Lung (tissue), 16 donors: ENCODE results near the gene SCYGR4. TPM values are rescaled to one million over a fixed set of nuclear protein-coding genes. Genes with fewer than 3 reads are reported as not detected.

Experiments
- ATAC-seq: fragments of 200-7000 bp; cut with Tn5 transposase; one replicate; pipeline ENCODE4 v1.9.1; 2020; ENCODE audit warnings: moderate number of reproducible peaks; ENCODE audit not compliant: insufficient read depth, low FRiP score
- DNase-seq, 3 donors: peaks; one replicate each; pipeline ENCODE4 v3.0.0-alpha.2; 2013 to 2017
- H3K27ac ChIP-seq, 2 donors: one replicate each; pipeline ENCODE4 v1.5.1; 2013; ENCODE audit warnings: mild to moderate bottlenecking in 2 of 2, moderate library complexity in 2 of 2, control low read depth in 1 of 2, inconsistent platforms in 1 of 2, low read depth in 1 of 2, low read length in 1 of 2
- H3K27me3 ChIP-seq, 3 donors: one replicate each; pipeline ENCODE4 v1.5.1; 2013; ENCODE audit warnings: low read length in 2 of 3; ENCODE audit not compliant: control insufficient read depth in 3 of 3, insufficient read depth in 3 of 3
- H3K36me3 ChIP-seq, 4 donors: one replicate each; pipeline ENCODE4 v1.5.1; 2013; ENCODE audit warnings: low read length in 4 of 4, mild to moderate bottlenecking in 1 of 4, moderate library complexity in 1 of 4; ENCODE audit not compliant: control insufficient read depth in 4 of 4, insufficient read depth in 4 of 4
- H3K4me1 ChIP-seq, 5 donors: one replicate each; pipeline ENCODE4 v1.5.1; 2013; ENCODE audit warnings: low read length in 5 of 5, mild to moderate bottlenecking in 2 of 5, moderate library complexity in 1 of 5; ENCODE audit not compliant: control insufficient read depth in 5 of 5, insufficient read depth in 5 of 5
- H3K4me3 ChIP-seq: one replicate; pipeline ENCODE4 v1.5.1; 2013; ENCODE audit warnings: mild to moderate bottlenecking, control low read depth, moderate library complexity
- H3K9ac ChIP-seq, 2 donors: one replicate each; pipeline ENCODE4 v1.5.1; 2013; ENCODE audit warnings: low read length in 2 of 2, control low read depth in 1 of 2; ENCODE audit not compliant: insufficient read depth in 1 of 2
- H3K9me3 ChIP-seq, 4 donors: one replicate each; pipeline ENCODE4 v1.5.1; 2013; ENCODE audit warnings: low read length in 3 of 4, mild to moderate bottlenecking in 1 of 4, moderate library complexity in 1 of 4; ENCODE audit not compliant: control insufficient read depth in 4 of 4, insufficient read depth in 3 of 4
- CTCF ChIP-seq: IDR thresholded peaks from 2 replicates; pipeline ENCODE4 v1.5.1; 2012; ENCODE audit warnings: mild to moderate bottlenecking; ENCODE audit errors: control extremely low read depth, extremely low read depth
- WGBS, 2 donors: extraction: QIAGEN DNeasy Blood & Tissue Kit; methylation state at CpG; one replicate each; pipeline ENCODE4 v1.1.7; 2013; 5-methylcytosine and 5-hydroxymethylcytosine counted together
- long read RNA-seq, 5 donors: transcript quantifications; one replicate each; lab custom pipeline, GENCODE V29; 2026
- polyA plus RNA-seq, 2 donors: library from polyadenylated mRNA; stranded (reverse); fragments of 200-250 nt; gene quantifications; one replicate each; pipeline ENCODE4 v1.2.1, GENCODE V29; 2013
- total RNA-seq, 2 donors: library from RNA; depleted of rRNA in 1 of 2; stranded (reverse); fragments of >200 nt in 1 of 2; gene quantifications; one replicate each; pipeline ENCODE4 v1.2.1, GENCODE V29; 2014 to 2021
- donor health status: control.
- donor health status: control.
- donor health status: Bipolar disorder and iron deficiency.
- donor health status: healthy.
- donor health status: DM: yes; HTN: yes; CAD: no.

The SCYGR4 gene
- total RNA-seq (not detected), polyA plus RNA-seq (not detected)
- long read RNA-seq, donor 1, result 0 reads
- long read RNA-seq, donor 2, result 0 reads
- long read RNA-seq, donor 3, result 0 reads
- long read RNA-seq, donor 4, result 0 reads
- long read RNA-seq, donor 5, partial matches to known transcripts, result 0 of 2 reads
- long read RNA-seq, donor 5, other reads (novel, unspliced or antisense), result 0 of 2 reads

- no peak within 1 kb of the TSS for H3K9ac ChIP-seq
- H3K4me1 ChIP-seq, result no peaks in the 10 kb centered on the region
- no peak for ATAC-seq
- no peak for DNase-seq
- H3K4me3 ChIP-seq, result no peak within 1 kb of the TSS
- H3K27me3 ChIP-seq, result no peaks in the 10 kb centered on the region
- peaks cover 0 to 6% (median under 1%) of the 10 kb centered on the region in 4 donors for H3K9me3 ChIP-seq
- H3K36me3 ChIP-seq, result no peaks in the 10 kb centered on the region
- 82 to 83% methylated on average over 20 of the region's 20 CpGs for WGBS, 2 donors
- TF ChIP-seq CTCF, result no peak
- no peak within 1 kb of the TSS for H3K27ac ChIP-seq
These were observed at the start of gene SCYGR4 for GRCh38 chr2:227617316-227618230. SCYGR4 (plus strand) TSS chr2:227617498; CDS start chr2:227617498, 0 bp downstream.

- H3K27me3 ChIP-seq, result no peaks in the 10 kb centered on the region
- DNase-seq, result no peak
- no peak overlapping the region for H3K9ac ChIP-seq
- H3K36me3 ChIP-seq, result peaks cover 0 to 2% (median 0%) of the 10 kb centered on the region in 4 donors
- WGBS, 2 donors, result 87 to 94% methylated on average over 2 of the region's 2 CpGs
- no peak for ATAC-seq
- H3K4me3 ChIP-seq, result no peak overlapping the region
- H3K4me1 ChIP-seq, result no peaks in the 10 kb centered on the region
- no peak overlapping the region for H3K27ac ChIP-seq
- no peak for TF ChIP-seq CTCF
- no peaks in the 10 kb centered on the region for H3K9me3 ChIP-seq
These were observed 48.5 kb upstream of the SCYGR4 start for GRCh38 chr2:227568852-227569169.

- Histone ChIP-seq H3K4me3 (no peak overlapping the region), H3K9ac (no peak overlapping the region), H3K27me3 (no peaks in the 10 kb centered on the region), H3K4me1 (no peaks in the 10 kb centered on the region), H3K27ac (no peak overlapping the region), H3K9me3 (no peaks in the 10 kb centered on the region), H3K36me3 (peaks cover 0 to 2% (median 0%) of the 10 kb centered on the region in 4 donors)
- ATAC-seq, result no peak
- no peak for TF ChIP-seq CTCF
- no peak for DNase-seq
- 57 to 66% methylated on average over 1 of the region's 1 CpG for WGBS, 2 donors
These were observed 46.7 kb upstream of the SCYGR4 start for GRCh38 chr2:227570615-227571014.
